Superior temporal gyrus (tissue), 1 donor: ENCODE measurements around the gene TMEM145.
"Not testable (repeated sequence)": the region's sequence is repeated elsewhere in the genome, so short reads cannot be mapped to it uniquely, and the experiment has no call there.

Experiments used
- DNase-seq: peaks from one replicate; pipeline ENCODE4 v3.0.0-alpha.2; 2016; ENCODE audit errors: extremely low spot score

Gene TMEM145

DNA sequence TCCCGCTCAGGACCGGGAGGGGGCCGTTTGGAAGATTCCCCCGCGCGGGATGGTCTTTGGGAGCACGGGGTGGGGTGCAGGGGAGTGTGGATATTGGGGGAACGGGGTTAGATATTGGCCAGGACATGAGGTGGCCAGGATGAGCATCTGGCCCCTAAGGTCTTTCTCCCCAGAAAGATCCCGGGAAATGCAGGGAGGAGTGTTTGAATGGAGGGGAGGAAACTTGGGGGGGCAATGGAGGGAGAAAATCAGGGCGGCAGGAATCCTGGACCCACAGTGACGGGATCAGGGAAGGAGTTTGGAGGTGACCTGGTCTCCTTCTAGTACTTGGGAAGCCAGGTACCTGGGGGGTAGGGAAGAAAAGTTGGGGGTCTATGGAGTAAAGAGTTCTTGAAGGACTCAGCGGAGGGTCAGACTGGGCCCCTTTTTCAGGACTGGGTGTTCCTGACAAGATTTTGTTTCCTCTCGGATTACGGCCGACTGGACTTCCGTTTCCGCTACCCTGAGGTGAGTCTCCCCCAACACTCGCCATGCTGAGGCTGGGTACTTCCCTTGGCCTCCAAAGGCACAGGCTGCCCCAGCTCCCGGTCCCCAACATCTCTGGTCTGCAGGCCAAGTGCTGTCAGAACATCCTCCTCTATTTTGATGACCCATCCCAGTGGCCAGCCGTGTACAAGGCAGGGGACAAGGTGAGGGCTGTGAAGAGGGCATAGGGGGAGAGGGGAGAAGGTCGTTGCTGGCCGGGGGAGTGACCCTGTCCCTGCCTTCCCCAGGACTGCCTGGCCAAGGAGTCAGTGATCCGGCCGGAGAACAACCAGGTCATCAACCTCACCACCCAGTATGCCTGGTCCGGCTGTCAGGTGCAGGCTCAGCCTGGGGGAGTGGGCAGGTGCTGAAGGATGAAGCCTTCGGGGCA is 989 bp downstream of the TMEM145 start:
- no peak for DNase-seq

DNA sequence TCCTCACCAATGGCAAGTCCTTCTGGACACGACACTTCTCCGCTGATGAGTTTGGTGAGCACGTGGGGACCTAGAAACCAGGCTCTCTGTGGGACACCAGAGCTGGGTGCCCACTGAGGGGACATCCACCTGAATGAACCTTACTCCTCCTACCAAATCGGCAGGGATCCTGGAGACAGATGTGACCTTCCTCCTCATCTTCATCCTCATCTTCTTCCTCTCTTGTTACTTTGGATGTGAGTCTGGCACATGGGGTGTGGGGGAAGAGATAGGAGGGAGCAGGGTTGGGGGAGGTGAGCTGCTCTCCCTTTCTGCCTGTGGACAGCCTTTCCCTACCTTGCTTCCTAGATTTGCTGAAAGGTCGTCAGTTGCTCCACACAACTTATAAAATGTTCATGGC is 1.9 kb downstream of the TMEM145 start:
- DNase-seq, result no peak

DNA sequence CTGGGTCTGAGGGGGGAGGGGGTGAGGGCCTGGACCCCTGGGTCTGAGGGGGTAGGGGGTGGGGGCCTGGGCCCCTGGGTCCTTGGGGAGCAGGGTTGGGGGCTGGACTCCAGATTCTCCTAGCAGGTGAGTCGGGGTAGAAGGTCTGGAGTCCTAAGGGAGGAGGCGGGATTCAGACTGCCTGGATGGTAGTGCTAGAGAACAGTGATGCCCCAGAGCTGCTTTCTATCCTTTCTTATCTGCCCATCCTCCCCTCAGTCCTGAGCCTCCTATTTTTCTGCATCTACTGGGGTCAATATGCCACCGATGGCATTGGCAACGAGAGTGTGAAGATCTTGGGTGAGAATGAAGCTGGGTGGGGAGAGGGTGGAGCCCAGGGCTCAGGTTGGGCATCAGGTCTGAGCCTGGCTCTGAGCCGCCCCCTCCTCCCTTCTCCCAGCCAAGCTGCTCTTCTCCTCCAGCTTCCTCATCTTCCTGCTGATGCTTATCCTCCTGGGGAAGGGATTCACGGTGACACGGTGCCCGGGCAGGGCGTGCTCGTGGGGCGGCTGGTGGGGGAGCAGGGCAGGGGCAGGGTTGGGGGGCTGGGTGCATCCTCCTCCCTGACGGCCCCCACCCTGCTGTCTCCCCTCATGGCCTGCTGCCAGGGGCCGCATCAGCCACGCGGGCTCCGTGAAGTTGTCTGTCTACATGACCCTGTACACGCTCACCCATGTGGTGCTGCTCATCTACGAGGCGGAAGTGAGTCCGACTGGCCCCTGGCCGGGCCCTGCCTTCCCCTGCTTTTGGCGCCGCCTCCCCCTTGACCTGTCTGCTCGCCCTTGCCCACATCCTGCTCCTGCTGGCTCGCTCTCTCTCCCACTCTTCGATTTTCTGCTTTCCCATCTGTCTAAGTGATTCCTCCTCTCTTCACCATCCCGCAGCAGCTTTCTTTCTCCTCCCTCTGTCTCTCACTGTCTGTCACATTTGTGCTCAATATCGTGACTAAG is 3.4 kb downstream of the TMEM145 start:
- DNase-seq, result no peak

DNA sequence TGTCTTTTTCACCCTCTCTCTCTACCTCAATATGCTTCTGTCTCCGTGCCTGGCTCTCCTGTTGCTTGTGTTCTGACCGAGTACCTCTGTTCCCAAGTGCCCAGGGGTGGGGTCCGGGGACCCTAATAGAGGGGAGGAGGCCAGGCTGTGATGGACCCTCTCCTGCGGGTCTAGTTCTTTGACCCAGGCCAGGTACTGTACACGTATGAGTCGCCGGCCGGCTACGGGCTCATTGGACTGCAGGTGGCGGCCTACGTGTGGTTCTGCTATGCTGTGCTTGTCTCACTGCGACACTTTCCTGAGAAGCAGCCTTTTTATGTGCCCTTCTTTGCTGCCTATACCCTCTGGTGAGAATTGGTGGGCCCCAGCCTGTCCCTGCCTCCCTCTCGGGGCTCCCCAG is 4.4 kb downstream of the TMEM145 start:
- no peak for DNase-seq

DNA sequence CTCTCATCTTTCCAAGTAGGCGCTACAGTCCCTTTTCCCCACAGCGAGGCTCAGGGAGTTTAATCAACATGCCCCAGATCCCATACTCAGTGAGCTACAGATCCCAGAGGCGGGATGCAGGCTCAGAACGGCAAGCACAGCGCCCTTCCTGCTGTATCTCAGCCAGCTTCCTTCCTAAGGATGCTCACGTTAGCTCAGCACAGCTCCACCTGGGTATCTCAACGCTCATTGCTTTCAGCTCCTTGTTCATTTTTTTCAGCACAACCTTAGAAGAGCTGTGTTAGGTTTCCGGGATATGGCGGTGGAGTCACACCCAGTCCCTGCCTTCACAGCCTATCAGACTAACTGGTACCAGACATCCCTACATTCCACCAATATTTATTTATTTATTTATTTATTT is 9.2 kb downstream of the TMEM145 start:
- no peak for DNase-seq

DNA sequence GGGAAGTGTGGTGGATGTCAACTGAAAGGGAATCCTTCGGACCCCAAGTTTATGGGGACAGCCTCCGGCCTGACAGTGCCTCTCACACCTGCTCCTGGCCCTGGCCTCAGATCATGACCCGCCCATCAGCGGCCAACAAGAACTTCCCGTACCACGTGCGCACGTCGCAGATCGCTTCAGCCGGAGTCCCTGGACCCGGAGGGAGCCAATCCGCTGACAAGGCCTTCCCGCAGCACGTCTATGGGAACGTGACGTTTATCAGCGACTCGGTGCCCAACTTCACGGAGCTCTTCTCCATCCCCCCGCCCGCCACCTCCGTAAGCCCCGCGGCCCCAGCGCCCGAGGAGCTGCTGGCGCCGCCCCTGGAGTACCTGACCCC is 10.4 kb downstream of the TMEM145 start:
- no peak for DNase-seq

DNA sequence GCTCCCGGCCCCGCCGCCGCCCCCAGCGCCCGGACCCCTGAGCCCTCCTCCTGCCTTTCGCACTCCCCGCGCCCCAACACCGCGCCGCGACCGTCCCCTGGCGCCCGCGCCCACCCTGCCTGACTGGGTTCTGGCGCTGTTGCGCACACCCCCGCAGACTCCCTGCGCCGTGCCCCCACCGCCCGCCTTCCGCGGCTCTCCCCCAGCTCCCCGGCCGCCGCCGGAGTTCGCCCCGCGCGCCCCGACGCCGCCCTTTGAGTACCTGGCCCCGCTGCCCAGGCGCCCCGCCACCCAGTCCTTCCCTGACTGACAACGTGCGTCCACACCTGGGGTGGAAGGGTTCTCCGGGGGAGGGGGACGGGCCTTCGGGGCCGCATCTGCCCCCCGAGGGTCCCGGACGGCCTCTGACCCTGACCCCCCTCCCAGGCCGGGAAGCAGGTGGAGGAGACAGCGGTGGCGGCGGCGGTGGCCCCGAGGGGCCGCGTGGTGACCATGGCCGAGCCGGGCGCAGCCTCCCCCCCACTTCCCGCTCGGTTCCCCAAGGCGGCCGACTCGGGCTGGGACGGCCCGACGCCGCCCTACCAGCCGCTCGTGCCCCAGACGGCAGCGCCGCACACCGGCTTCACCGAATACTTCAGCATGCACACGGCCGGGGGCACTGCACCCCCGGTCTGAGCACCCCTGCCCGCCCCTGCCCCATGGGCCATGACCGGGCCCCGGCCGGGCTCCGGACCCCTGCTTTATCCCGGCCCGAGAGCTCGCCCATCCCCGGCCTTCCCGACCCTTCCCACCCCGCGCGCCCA is 10.9 kb downstream of the TMEM145 start:
- no peak for DNase-seq

DNA sequence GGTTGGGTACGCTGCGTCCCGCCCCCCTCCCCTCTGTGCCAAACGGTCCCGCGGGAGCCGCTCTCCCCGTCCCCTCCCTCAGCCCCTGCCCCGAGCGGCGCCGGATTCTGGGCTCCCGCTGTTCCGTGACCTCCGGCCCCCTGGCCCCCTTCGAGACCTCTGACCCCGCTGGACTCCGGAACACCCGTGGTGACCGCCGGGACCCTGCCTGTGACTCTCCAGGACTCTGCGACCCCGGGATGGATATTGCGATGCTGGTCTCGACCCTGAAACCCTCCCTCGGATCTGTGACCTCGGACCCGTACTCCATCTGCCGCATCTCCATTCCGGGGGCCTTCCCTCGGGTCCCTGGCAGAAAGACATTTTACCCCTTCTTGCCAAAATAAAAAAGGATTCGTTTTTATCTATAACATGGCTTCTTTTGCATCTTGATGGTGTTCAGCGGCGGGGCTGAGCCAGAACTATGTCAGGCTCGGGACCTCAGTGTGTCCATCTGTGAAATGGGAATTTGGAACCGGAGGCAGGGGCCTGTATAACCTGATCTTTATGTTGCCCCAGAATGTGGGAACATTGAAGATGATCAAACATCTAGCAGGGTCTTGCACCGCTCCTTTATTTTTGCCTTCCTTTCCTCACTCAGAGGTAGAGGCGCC is 11.7 kb downstream of the TMEM145 start:
- DNase-seq, result no peak

DNA sequence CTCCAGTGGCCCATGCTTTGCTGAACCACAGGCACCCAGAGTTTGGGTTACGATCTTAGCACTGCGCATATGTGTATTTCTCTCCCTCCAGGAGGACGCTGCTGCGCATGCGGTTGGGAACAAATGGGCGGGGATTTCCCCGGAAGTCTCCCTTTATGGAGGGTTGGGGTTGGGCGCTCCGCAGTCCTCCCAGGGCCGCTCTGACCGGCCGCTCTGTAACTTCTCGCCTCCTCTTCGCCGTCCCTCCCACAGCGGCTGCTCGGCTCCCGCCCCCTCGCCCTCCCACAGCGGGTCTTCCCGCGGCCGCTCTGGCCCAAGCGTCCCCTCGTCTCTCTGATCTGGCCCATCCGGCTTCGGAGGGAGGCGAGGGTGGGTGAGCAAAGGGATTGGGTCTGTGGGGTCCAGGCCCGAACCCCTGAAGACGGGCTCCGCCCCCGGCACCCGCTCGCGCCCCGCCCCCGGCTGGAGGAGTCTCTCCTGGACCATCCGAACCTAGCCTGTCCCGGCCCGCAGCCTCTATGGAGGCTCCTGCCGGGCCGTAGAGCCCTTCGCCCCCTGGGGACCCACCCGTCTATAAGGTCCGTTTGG is 12.3 kb downstream of the TMEM145 start, which contains the start of gene MEGF8:
Gene MEGF8, plus strand, starts transcription at position 328 of the 588 bp plus-strand sequence. CDS start 609 bp downstream, outside the sequence.
- peak; percentile 100 for DNase-seq

DNA sequence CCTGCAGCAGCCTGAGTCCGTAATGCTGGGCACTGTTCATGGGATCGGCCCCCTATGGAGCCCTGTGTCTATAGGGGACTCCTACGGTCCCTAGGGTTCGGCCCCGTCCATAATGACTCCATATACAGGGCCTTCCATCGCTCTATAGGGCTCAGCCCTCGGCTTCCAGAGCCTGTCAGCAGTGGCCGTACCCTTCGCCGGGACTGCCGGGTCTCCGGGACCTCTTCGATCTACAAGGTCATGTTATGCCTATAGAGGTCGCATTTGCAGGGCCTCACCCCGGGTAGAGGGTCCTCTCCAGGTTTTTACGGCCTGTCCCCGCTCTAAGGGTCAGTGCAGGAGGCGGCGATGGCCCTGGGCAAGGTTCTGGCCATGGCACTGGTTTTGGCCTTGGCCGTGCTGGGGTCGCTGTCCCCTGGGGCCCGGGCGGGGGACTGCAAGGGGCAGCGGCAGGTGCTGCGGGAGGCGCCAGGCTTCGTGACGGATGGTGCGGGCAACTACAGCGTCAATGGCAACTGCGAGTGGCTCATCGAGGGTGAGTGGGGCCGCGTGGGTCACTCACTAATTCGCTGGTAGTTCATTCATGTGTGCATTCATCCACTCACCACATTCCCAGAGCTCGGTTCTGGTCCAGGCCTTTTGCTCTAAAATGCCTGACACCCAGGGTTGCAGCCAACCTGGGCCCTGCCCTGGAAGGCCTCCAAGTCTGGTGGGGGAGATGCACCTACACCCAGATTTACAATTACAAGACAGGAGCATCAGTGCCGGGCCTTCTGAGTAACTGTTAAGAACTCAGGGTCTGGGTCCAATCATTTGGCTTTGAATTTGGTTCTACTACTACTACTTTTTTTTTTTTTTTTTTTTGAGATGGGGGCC is 13.0 kb downstream of the TMEM145 start:
- DNase-seq, result no peak

DNA sequence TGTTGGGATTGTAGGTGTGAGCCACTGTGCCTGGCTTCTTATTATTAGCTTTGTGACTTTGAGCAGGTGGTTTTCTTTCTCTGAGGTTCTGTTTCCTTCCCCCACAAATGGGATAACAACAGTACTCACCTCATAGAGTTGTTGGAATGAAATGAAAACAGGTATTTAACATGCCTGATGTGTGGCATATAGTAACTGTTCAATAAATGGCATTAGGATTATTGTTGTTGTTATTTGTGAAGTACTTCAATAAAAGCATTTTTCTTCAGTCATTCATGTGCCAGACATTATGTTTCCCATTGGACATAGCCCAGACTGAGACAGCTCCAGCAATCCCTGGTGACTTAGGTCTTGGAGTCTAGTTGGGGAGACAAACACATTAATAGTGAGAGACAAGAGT is 13.9 kb downstream of the TMEM145 start:
- DNase-seq, result no peak

DNA sequence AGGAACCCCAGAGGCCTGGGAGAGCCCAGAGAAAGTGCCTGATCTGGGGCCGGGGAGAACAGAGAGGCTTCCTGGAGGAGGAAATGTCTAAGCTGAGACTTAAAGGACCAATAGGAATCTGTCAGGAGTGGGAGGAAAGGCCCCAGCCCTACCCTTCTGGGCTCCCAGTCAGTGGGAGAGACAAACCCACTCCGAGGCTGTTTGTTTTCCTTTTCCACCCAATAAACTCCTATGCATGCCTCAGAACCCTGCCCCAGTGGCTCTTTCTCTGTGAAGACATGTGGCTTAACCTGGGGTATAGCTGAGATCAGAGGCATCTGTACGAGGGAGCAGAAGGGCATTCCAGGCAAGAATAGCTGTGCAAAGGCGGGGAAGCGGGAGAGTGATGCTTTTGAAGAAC is 14.3 kb downstream of the TMEM145 start:
- no peak for DNase-seq

DNA sequence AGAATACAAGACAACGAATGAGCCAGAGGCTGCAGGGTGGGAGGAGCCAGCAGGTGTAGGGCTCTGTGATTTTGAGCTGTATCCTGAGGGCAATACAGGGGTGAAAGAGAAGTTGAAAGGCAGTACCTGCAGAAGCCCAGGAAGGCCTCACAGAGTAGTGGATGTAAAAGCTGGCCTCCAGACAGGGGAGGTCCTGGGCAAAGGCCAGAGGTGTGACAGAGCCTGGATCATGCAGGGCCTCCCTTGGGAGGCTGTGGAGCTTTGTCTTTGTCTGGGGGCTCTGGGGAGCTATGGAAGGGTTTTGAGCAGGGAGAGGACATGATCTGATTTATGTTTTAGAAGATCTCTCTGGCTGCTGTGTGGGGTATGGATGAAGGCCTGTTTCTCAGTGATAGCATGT is 15.0 kb downstream of the TMEM145 start:
- DNase-seq, result no peak

DNA sequence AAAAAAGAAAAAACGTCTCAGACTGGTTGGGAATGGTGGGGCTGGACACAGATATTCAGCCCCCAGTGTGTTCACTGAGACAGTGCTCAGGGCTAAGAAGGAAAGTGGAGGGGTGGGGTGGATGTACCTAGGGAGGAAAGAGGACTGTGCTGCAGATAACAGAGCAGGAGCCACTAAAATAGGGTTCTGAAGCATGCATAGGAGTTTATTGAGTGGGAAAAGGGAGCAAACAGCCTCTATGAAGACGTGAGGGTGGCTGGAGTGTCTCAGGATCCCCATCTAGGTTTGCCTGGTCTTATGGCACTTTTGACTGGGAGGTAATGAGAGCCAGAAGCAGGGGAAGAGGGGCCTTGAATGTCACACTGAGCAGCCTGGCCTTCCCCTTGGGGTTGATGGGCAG is 15.7 kb downstream of the TMEM145 start:
- DNase-seq, result no peak

DNA sequence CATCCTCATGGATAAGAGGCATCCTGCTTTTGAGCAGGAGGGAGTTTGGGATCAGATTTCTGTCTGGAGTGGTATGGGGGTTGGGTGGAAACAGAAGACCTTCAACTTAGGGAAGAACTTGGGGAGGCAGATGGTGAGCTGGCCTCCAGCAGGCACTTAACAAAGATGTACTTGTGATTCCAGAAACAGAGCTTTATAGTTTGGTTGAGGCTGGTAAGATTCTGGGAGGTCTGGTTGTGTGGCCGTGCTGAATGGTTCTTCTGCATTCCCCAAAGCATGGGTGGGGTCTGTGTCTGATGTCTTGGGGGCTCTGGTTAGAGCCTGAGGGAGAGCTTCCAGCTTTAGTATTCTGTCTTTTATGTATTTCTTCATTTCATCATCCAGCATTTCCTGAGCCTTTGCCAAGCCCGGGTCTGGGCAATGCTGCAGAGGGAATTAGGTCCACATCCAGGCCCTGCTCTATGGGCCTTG is 17.2 kb downstream of the TMEM145 start:
- DNase-seq, result no peak

DNA sequence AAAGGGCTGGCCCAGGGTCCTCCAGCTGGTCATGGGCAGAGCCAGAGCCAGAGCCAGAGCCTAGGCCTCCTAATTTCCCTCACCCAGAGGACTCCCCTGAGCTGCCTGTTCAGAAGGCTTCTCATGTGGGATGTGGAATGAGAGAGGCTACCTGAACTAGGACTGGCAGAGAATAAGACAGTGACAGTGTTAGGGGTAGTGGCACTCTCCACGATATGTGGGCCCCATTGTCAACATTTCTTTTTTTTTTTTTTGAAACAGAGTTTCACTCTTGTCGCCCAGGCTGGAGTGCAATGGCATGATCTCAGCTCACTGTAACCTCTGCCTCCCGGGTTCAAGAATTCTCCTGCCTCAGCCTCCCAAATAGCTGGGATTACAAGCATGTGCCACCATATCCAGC is 18.2 kb downstream of the TMEM145 start:
- not testable (repeated sequence) for DNase-seq

DNA sequence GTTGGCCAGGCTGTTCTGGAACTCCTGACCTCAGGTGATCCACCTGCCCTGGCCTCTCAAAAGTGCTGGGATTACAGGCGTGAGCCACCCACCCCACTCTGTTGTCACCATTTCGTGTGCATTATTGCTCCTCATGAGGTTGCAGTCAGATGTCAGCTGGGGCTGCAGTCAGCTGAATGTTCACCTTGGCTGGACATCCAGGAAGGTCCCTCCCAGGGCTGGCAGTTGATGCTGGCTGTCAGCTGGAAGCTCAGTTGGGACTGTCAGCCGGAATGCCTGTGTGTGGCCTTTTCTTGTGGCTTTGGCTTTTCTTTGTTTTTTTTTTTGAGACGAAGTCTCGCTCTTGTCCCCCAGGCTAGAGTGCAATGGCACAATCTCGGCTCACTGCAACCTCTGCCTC is 18.9 kb downstream of the TMEM145 start:
- no peak for DNase-seq

DNA sequence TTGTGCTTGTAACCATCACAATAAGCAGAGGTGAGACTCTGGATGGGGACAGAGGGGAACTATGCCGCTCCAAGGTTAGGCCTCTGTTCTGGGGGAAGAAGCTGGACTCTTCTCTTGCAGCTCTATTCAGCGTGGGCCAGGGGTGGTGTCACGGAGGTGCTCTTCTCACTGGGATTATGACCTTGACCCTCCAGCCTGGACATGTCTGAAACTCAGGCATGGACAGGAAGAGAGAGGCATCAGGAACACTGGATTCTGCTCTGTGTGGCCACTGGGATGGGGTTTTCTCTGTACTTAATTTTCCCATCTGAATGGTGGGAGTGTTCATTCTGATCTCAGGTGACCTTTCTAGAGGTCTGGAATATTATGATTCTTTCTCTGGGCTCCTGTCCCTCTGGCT is 19.9 kb downstream of the TMEM145 start:
- no peak for DNase-seq

DNA sequence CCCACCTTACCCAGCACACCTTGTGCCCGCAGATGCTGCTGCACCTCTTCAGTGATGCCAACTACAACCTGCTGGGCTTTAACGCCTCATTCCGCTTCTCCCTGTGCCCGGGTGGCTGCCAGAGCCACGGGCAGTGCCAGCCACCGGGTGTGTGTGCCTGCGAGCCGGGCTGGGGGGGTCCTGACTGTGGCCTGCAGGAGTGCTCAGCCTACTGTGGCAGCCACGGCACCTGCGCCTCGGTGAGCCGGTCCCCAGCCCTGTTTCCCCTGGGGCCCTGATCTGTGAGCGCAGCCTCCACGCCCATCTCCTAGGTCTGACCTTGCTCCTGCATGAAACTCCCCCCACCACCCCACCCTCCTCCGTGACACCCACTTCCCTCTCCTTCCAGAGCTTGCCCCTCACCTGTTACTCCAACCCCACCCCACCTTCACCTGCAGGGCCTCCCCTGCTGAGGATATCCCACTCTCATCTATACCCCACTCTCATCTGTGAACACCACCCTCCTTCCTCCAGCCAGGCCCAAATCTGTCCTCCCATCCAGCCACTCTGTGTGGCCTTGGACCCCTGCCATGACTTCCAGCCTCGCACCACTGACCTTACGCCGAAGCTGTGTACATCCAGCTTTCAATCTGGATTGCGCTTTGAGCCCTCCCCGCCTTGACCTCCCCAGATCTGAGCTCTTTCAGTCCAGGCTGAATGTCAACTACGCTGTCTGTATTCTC is 21.0 kb downstream of the TMEM145 start:
- no peak for DNase-seq
